Measurements from ENCODE around the gene THSD8. TPM values are rescaled to one million over a fixed set of nuclear protein-coding genes. Genes with fewer than 3 reads are reported as not detected.

THSD8 gene
- total RNA-seq, 1 donor from 2014 or later = 2.8 TPM

GRCh38 chr19:12777217-12778016 is 24.5 kb upstream of the THSD8 start:
- intact Hi-C loops (cut with DNase I) = loop anchor here (2.0 kb wide), 1 partner anchor 19 kb away; no protein-coding TSS in a partner anchor
- no peaks in the 10 kb centered on the region for H3K27me3 ChIP-seq
- peaks cover 24% of the 10 kb centered on the region for H3K4me1 ChIP-seq
- peak overlapping the region; percentile 72 for H3K4me3 ChIP-seq
- H3K36me3 ChIP-seq = no peaks in the 10 kb centered on the region
- TF ChIP-seq CTCF (IDR thresholded peaks at IDR 0.05) = peak; percentile 96
- H3K9me3 ChIP-seq = no peaks in the 10 kb centered on the region
- ATAC-seq (peak; percentile 57), DNase-seq (peak; percentile 93)
- peak overlapping the region; percentile 93 for H3K27ac ChIP-seq

- ATAC-seq (peak; percentile 26), DNase-seq (peak; percentile 86)
- intact Hi-C loops (cut with DNase I) = no loop called here
- Histone ChIP-seq H3K9me3 (no peaks in the 10 kb centered on the region), H3K4me1 (peaks cover 30% of the 10 kb centered on the region), H3K27ac (peak overlapping the region; percentile 93), H3K36me3 (no peaks in the 10 kb centered on the region), H3K4me3 (peak overlapping the region; percentile 72), H3K27me3 (no peaks in the 10 kb centered on the region)
- no peak for TF ChIP-seq CTCF (IDR thresholded peaks at IDR 0.05)
Observed at GRCh38 chr19:12778017-12778904, 23.6 kb upstream of the THSD8 start.

DNA sequence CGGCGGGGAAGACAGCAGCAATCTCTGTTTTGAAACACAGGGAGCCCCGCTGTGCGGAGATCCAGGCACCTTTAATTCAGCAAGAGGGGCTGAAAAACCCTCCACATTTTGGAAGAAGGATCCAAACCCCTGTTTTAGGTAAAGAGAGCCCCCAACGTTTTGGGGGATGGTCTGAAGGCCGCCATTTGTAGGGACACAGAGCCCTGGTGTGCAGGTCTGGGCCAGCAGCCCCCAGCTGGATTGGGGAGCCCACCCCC is 23.0 kb upstream of the THSD8 start:
- Histone ChIP-seq H3K27ac (peak overlapping the region; percentile 93), H3K36me3 (no peaks in the 10 kb centered on the region), H3K9me3 (no peaks in the 10 kb centered on the region), H3K4me3 (peak overlapping the region; percentile 72), H3K4me1 (peaks cover 36% of the 10 kb centered on the region), H3K27me3 (no peaks in the 10 kb centered on the region)
- intact Hi-C loops (cut with DNase I) = no loop called here
- no peak for TF ChIP-seq CTCF (IDR thresholded peaks at IDR 0.05)
- ATAC-seq = no peak
- DNase-seq = no peak

GRCh38 chr19:12779162-12779993 is 22.5 kb upstream of the THSD8 start:
- no peak for DNase-seq

More at GRCh38 chr19:12779162-12779993, 22.5 kb upstream of the THSD8 start:
- Histone ChIP-seq H3K4me3 (peak overlapping the region; percentile 72), H3K9me3 (no peaks in the 10 kb centered on the region), H3K4me1 (peaks cover 41% of the 10 kb centered on the region), H3K27ac (peak overlapping the region; percentile 93), H3K36me3 (no peaks in the 10 kb centered on the region), H3K27me3 (no peaks in the 10 kb centered on the region)
- no peak for TF ChIP-seq CTCF (IDR thresholded peaks at IDR 0.05)
- intact Hi-C loops (cut with DNase I) = no loop called here
- no peak for ATAC-seq

All from upper lobe of right lung (tissue), 1 donor.